IPS DF 6.9 (cell line): ENCODE measurements around the gene ABCB4.
"Not testable (repeated sequence)": the region's sequence is repeated elsewhere in the genome, so short reads cannot be mapped to it uniquely, and the experiment has no call there.

Experiments used
- DNase-seq: peaks from one replicate; pipeline ENCODE4 v3.0.0-alpha.2; 2013; ENCODE audit warnings: low read depth, low spot score
- H3K27ac ChIP-seq: one replicate; pipeline ENCODE4 v1.5.1; 2013; ENCODE audit warnings: low read length, control low read depth
- H3K27me3 ChIP-seq: 2 replicates; pipeline ENCODE4 v1.6.1; 2013; ENCODE audit warnings: mild to moderate bottlenecking, low read length; ENCODE audit not compliant: control insufficient read depth, insufficient read depth
- H3K36me3 ChIP-seq: 2 replicates; pipeline ENCODE4 v1.6.1; 2013; ENCODE audit warnings: low read length; ENCODE audit not compliant: control insufficient read depth, insufficient read depth
- H3K4me1 ChIP-seq: 2 replicates; pipeline ENCODE4 v1.6.1; 2013; ENCODE audit warnings: low read length; ENCODE audit not compliant: control insufficient read depth, insufficient read depth
- H3K4me3 ChIP-seq: 2 replicates; pipeline ENCODE4 v1.5.1; 2013; ENCODE audit warnings: mild to moderate bottlenecking, low read length
- H3K9me3 ChIP-seq: 2 replicates; pipeline ENCODE4 v1.6.1; 2013; ENCODE audit warnings: low read length, inconsistent platforms; ENCODE audit not compliant: control insufficient read depth, insufficient read depth
- WGBS: extraction: QIAGEN DNeasy Blood & Tissue Kit; methylation state at CpG from one replicate; pipeline ENCODE4 v1.1.7; 2013; ENCODE audit warnings: mixed read lengths, missing lambda C conversion rate; ENCODE audit not compliant: insufficient read length, insufficient coverage; 5-methylcytosine and 5-hydroxymethylcytosine counted together

ABCB4 gene

GRCh38 chr7:87480386-87480785 lies 4.9 kb upstream of the ABCB4 start:
- H3K27ac ChIP-seq = no peak overlapping the region
- peaks cover 3% of the 10 kb centered on the region; the same call in 1 of the 2 replicates for H3K27me3 ChIP-seq
- WGBS = no CpG with 5 or more reads among the region's 2 CpGs
- DNase-seq = no peak
- 0 out of 2 replicates have a peak, but pooled peaks cover 1% of the 10 kb centered on the region for H3K4me1 ChIP-seq
- H3K9me3 ChIP-seq = no peaks in the 10 kb centered on the region
- H3K36me3 ChIP-seq = no peaks in the 10 kb centered on the region
- H3K4me3 ChIP-seq = no peak overlapping the region

GRCh38 chr7:87479951-87480350 lies 4.5 kb upstream of the ABCB4 start:
- WGBS = no CpG with 5 or more reads among the region's 2 CpGs
- Histone ChIP-seq H3K4me3 (no peak overlapping the region), H3K4me1 (0 out of 2 replicates have a peak, but pooled peaks cover 1% of the 10 kb centered on the region), H3K27ac (no peak overlapping the region), H3K9me3 (no peaks in the 10 kb centered on the region), H3K36me3 (no peaks in the 10 kb centered on the region), H3K27me3 (peaks cover 6% of the 10 kb centered on the region; the same call in 1 of the 2 replicates)
- DNase-seq = no peak

GRCh38 chr7:87476179-87476557 lies 688 bp upstream of the ABCB4 start:
- H3K27me3 ChIP-seq = peaks cover 7% of the 10 kb centered on the region; the same call in 1 of the 2 replicates
- no CpG with 5 or more reads among the region's 8 CpGs for WGBS
- H3K4me3 ChIP-seq = peak overlapping the region; percentile 34; the same call in 1 of the 2 replicates

GRCh38 chr7:87474533-87475358 lies 734 bp downstream of the ABCB4 start:
- Histone ChIP-seq H3K9me3 (no peaks in the 10 kb centered on the region), H3K27ac (no peak overlapping the region), H3K4me3 (peak overlapping the region; percentile 34; the same call in 1 of the 2 replicates), H3K4me1 (0 out of 2 replicates have a peak, but pooled peaks cover 1% of the 10 kb centered on the region), H3K27me3 (peaks cover 7% of the 10 kb centered on the region; the same call in 1 of the 2 replicates), H3K36me3 (no peaks in the 10 kb centered on the region)
- no CpG with 5 or more reads among the region's 14 CpGs for WGBS
- DNase-seq = no peak

More at GRCh38 chr7:87476179-87476557, 688 bp upstream of the ABCB4 start:
- H3K36me3 ChIP-seq = no peaks in the 10 kb centered on the region
- H3K9me3 ChIP-seq = no peaks in the 10 kb centered on the region
- H3K27ac ChIP-seq = no peak overlapping the region
- DNase-seq = no peak
- 0 out of 2 replicates have a peak, but pooled peaks cover 1% of the 10 kb centered on the region for H3K4me1 ChIP-seq

- no peak for DNase-seq
- peaks cover 7% of the 10 kb centered on the region; the same call in 1 of the 2 replicates for H3K27me3 ChIP-seq
Measured at GRCh38 chr7:87473986-87474385, 1.5 kb downstream of the ABCB4 start.

GRCh38 chr7:87473192-87473591 lies 2.3 kb downstream of the ABCB4 start:
- Histone ChIP-seq H3K4me3 (no peak overlapping the region), H3K27ac (no peak overlapping the region), H3K27me3 (peaks cover 7% of the 10 kb centered on the region; the same call in 1 of the 2 replicates), H3K4me1 (0 out of 2 replicates have a peak, but pooled peaks cover 1% of the 10 kb centered on the region), H3K36me3 (no peaks in the 10 kb centered on the region), H3K9me3 (no peaks in the 10 kb centered on the region)
- no peak for DNase-seq
- no CpG with 5 or more reads among the region's 2 CpGs for WGBS

More at GRCh38 chr7:87473986-87474385, 1.5 kb downstream of the ABCB4 start:
- WGBS = no CpG with 5 or more reads among the region's 2 CpGs
- no peak overlapping the region for H3K27ac ChIP-seq
- H3K4me1 ChIP-seq = 0 out of 2 replicates have a peak, but pooled peaks cover 1% of the 10 kb centered on the region
- no peaks in the 10 kb centered on the region for H3K36me3 ChIP-seq
- H3K4me3 ChIP-seq = no peak overlapping the region
- no peaks in the 10 kb centered on the region for H3K9me3 ChIP-seq

- Histone ChIP-seq H3K27ac (no peak overlapping the region), H3K4me1 (0 out of 2 replicates have a peak, but pooled peaks cover 1% of the 10 kb centered on the region), H3K9me3 (no peaks in the 10 kb centered on the region), H3K36me3 (no peaks in the 10 kb centered on the region), H3K27me3 (peaks cover 7% of the 10 kb centered on the region; the same call in 1 of the 2 replicates), H3K4me3 (no peak overlapping the region)
- no CpG with 5 or more reads among the region's 2 CpGs for WGBS
- DNase-seq = no peak
Measured at GRCh38 chr7:87471473-87471872, 4.0 kb downstream of the ABCB4 start.

GRCh38 chr7:87469204-87469603 lies 6.3 kb downstream of the ABCB4 start:
- H3K4me3 ChIP-seq, H3K4me1 ChIP-seq, H3K36me3 ChIP-seq, H3K27me3 ChIP-seq, DNase-seq, H3K9me3 ChIP-seq, H3K27ac ChIP-seq: not testable (repeated sequence)

- H3K36me3 ChIP-seq, DNase-seq, H3K4me3 ChIP-seq, H3K4me1 ChIP-seq, H3K27me3 ChIP-seq, H3K9me3 ChIP-seq, H3K27ac ChIP-seq: not testable (repeated sequence)
- no CpG with 5 or more reads among the region's 7 CpGs for WGBS
Measured at GRCh38 chr7:87465534-87465880, 10.0 kb downstream of the ABCB4 start.

GRCh38 chr7:87464830-87465533 lies 10.5 kb downstream of the ABCB4 start:
- WGBS = no CpG with 5 or more reads among the region's 16 CpGs
- not testable (repeated sequence) for H3K9me3 ChIP-seq, H3K4me3 ChIP-seq, H3K27me3 ChIP-seq, H3K27ac ChIP-seq, H3K36me3 ChIP-seq, H3K4me1 ChIP-seq
- DNase-seq = peak; percentile 22
